ENCODE measurements around the gene PON3.

DNA sequence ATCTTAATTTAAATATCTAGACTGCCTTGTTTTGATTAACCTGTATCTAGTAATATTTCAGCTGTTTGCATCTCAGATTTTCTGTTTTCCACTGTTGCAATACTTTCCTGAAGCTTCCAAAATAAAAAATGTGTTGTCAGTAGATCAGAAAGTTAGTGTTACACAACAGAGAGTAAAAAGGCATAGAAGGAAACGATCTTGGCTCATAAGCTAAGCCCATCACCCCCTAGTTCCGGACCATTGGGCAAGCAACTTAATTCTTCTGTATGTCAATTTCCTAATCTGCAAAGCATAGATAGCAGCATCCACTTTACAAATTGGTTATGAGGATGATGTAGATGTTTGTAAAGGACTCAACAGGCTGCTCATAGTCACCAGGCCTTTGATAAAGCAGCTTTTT lies 4.4 kb downstream of the PON3 start:
- TF ChIP-seq CTCF (IDR thresholded peaks at IDR 0.05; ENCODE audit: control extremely low read depth in 1 of 3, insufficient read depth in 1 of 3, low read depth in 1 of 3, low read length in 3 of 3), result no peak
- no peak for TF ChIP-seq POLR2AphosphoS5 (IDR thresholded peaks at IDR 0.05; ENCODE audit: low read depth, low read length)
- no peak for TF ChIP-seq TEAD4 (IDR thresholded peaks at IDR 0.05; ENCODE audit: low read depth, low read length)
- no peak for TF ChIP-seq CREB1 (IDR thresholded peaks at IDR 0.05)
- TF ChIP-seq SUZ12 (IDR thresholded peaks at IDR 0.05; ENCODE audit: low read length), result no peak
- no peak for TF ChIP-seq EGR1 (IDR thresholded peaks at IDR 0.05; ENCODE audit: borderline replicate concordance, low read depth, low read length)
- no peak for TF ChIP-seq TAF1 (IDR thresholded peaks at IDR 0.05; ENCODE audit: low read depth, low read length)
